HG03039 (cell line): Measurements from ENCODE around the gene MYH9.

Experiments
- ATAC-seq: cut with Tn5 transposase; IDR thresholded peaks from one replicate; pipeline ENCODE4 v1.9.1; 2021; ENCODE audit warnings: mild to moderate bottlenecking, moderate library complexity; ENCODE audit not compliant: unreplicated experiment

Gene MYH9

DNA sequence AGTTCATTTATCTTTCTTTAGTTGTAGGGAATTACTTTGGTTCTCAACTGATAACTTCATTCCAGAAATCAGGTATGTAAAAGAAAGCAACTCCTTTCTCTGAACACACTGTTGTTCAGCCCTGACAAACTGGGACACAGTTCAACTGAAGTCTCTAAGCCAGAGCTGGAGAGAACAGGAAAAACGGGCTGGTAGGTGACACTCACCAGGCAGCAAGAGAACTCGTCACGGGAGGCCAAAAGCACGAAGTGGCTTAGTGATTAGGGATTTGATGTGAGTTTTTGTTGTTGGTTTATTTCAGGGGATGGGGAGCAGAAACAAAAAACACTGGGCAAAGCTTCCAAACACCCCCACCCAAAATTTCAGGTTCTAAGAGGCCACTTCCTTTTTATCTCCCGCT is 54.1 kb downstream of the MYH9 start:
- ATAC-seq, result no peak

DNA sequence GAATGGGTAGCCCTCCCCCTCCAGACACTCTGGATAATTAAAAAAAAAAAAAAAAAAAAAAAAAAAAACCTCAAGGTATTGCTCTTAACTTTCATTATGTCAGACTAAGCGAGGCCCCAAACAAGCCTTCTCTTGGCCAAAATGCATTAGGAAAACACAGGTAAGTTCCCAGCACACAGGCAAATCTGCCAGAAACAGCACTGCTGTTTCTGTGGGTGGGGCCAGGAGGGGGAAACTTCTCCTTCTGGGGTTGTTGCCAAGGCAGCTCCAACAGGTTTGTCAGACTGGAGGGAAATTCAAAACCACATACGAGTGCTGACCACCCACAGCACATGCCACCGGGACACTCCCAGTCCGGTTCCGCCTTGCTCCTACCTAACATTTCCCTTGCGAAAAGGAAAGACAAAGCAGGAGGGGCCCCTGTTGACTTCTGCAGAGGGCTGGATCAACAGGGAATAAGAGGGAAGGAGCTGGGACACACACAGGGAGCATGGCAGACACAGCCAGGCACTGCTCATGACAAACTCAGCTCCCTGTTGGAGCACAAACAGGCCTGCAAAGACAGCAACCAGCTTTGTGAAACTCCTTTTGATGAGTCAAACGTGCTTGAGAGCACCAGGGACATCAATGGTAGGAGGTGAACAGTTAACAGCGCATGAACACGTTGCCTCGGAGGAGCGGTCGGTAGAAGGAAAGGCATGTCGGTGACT is 55.0 kb downstream of the MYH9 start:
- no peak for ATAC-seq

DNA sequence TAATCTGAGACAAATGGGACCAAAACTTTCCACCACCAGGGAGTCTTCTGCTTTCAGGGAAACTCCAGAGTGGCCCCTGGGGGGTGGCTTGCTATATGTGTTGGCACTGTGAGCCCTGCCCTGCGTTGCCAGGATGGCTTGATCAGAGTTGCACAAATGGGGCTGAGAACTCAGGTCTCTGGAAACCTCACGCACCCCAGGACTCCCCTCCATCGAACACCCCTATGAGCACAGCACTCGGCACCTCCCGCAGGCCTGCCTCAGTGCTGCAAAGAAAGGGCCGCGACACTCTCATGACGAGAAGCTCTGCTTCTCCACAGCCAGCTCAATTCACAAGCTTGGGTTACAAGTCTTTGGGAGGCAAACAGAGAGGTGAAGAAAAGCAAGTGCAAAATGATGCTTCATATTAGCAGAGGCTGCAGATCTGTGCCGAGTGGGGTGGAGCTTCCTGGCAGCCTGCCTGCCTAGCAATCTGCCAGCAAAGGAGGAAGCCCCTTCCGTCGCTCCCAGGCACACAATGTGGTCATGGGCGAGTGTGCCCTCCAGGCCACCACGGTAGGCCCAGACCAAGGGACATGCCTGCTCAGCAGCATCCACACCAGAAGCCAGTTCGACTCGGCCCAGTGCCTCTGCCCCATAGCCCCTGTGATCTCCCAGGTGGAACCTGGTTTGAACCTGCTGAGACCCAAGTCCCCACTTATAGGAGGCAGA is 55.7 kb downstream of the MYH9 start:
- no peak for ATAC-seq

DNA sequence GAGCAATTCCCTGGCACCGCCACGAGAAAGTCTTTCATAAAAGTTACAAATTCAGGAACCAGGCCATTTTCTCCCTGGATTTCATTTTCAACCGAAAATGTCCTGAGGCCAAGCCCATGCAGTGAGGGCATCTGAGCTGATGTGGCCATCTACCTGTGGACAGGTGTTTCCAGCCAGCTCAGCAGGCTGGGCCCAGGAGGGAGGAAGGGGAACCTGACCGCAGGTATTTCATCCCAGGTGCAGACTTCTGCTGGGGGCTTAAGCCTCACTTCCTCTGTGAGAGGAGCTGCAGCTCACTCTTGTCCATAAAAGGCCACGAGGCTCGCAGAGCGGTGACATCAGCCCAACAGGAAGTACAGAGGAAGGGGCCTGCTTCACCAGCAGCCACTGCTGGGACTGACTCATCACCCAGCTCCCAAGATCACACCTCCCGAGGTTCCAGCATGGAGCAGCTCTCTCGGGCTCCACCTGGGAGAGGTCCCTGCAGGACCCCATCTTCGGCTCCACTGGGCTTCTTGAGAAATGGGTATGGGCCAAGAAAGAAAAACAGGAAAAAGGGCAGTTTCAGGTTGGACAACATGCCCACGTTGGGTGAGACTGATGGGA is 56.4 kb downstream of the MYH9 start:
- ATAC-seq, result peak; percentile 45

GRCh38 chr22:36330655-36331305 is 57.0 kb downstream of the MYH9 start:
- no peak for ATAC-seq

GRCh38 chr22:36330127-36330526 is 57.6 kb downstream of the MYH9 start:
- ATAC-seq, result no peak

DNA sequence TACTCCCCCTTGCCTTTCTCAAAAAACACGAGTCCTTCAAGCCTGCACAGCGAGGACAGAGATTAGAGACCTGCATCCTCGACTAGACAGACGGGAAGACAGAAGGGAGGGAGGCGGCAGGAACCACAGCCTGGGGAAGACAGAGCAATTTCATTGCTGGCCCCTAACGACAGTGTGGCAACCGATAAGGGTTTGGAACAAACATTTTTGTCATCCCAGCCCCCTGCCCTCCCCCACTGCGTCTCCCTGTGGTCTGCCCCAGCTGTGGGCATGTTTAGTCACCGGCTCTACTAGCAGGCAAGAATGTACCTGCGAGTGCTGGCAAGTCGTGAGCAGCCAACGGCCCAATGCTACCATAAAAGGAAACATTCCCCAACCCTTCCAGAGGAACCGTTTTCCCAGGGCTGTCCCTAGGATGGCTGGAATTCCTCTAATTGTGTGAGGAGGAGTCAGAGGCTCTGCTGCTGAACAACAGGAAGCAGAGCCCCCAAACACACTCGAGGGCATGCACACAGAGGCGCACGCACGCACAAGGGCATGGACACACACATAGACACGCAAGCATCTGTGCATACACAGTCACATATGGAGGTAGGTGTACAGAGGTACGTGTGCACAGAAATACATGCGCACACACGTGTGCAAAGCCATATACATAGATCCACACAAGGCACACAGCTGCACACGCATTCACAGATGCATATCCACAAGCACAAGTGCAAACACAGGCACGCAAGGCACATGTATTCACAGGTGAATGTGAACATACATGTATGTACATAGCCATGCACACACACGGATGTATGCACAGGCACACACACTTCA is 58.3 kb downstream of the MYH9 start:
- no peak for ATAC-seq

GRCh38 chr22:36328635-36329253 is 59.0 kb downstream of the MYH9 start:
- ATAC-seq, result no peak

DNA sequence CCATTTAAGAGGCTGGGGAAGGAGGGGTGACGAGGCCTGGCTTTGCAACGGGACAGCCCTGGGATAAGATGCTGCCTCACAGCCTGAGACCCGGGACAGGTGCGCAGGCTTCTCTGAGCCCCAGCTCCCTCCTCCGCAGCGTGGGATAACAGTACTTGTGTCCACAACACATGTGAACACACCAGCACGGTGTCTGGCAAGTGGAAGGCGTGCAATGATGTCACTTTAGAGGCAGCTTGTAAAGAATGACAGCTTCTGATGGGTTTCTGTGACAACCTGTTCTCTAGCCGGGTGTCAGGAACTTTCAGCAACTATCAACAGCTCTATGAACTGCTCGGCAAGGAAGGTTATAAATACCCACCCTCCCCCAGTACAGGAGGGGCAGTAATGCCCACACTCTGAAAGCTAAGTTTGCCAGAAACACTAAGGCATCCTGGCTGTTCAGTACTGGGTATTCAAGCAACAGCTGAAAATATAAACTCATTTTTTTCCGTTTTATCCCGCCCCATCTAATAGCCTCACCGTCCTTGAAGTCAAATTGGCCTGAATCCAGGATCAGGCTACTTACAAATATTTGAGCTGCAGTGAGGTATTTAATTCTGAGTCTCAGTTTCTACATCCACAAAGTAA is 59.7 kb downstream of the MYH9 start:
- no peak for ATAC-seq

GRCh38 chr22:36326178-36327161 is 61.3 kb downstream of the MYH9 start:
- ATAC-seq, result no peak

GRCh38 chr22:36325154-36326031 is 62.4 kb downstream of the MYH9 start:
- no peak for ATAC-seq

DNA sequence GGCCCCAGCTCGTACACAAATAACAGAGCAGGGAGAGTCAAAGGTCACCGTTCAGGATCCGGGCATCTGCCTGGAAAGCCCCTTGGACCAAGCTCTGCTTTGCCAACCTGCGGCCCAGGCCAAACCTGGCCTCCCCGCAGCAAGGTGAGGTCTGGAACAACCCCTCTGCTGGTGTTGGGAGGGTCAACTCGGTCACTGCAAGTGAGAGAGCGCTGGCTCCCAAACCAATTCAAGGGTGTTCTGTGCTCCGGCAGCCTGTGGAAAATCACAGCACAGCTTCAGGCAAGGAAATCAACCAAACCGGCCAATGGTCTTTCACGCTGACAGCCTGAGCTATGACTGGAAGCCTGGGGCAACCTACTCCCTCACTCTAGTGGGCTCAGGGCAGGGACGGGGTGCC is 63.4 kb downstream of the MYH9 start:
- no peak for ATAC-seq

- ATAC-seq, result no peak
Observed at GRCh38 chr22:36323855-36324331, 63.9 kb downstream of the MYH9 start.

DNA sequence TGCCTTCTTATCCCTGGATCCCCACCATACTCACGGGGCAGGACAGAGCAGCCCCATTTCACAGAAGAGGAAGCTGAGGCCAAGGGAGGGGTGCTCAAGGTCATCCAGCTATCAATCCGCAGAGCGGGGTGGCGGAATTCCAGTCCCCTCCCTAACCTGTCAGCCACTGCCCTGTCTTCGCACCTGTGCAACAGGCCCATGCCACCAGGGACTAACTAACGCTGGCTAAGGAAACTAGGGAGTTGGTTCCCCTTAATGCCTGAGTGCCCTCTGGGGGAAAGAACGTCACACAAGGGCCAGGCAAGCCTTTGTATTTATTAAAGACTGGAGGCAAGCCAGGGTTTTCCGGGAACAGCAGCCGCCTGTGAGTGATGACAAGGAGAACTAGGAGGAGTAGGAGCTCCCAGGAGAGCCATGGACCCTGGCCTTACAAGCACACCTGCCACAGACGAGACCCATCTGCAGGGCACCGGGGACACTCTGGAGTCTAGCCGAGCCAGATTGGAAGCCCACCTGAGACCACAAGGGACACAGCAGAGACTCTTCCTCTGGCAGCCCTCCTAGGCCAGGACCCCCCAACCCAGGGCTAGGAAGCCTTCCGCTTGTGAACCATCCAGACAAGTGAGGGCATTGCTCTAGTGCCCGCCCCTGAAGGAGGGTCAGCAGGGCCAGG is 64.4 kb downstream of the MYH9 start:
- ATAC-seq, result no peak

DNA sequence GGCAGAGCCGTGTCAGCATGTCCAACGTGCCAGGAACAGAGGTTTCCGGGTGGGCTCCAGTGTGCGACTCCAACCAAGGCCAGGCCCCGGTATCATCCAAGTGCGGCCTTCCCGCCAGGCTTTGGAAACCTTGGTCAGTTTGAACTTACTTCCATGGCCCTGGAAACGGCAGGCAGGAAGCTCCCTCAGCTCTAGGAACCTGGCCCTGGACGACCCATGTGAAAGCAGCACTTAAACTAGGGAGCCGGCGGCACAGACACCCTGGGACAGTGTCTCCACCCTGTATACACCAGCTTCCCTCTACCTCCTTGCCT is 65.2 kb downstream of the MYH9 start:
- no peak for ATAC-seq

GRCh38 chr22:36321797-36322601 is 65.8 kb downstream of the MYH9 start:
- ATAC-seq, result no peak
